Fibroblast of the conjunctiva (primary cell): ENCODE data around the gene NPPB.
"Not testable (repeated sequence)": the region's sequence is repeated elsewhere in the genome, so short reads cannot be mapped to it uniquely, and the experiment has no call there.

Source experiments
- DNase-seq: peaks from one replicate; pipeline ENCODE4 v3.0.0-alpha.2; 2010; ENCODE audit warnings: low read depth

The NPPB gene

GRCh38 chr1:11858613-11858967 is at the start of gene NPPB:
TSS of gene NPPB (minus strand) at chr1:11858945. CDS start at chr1:11858833, 112 bp downstream.
- no peak for DNase-seq

- peak; percentile 95 for DNase-seq
Observed at GRCh38 chr1:11908095-11908675, 49.4 kb upstream of the NPPB start.

GRCh38 chr1:11907275-11908094 is 48.7 kb upstream of the NPPB start:
- peak; percentile 94 for DNase-seq

GRCh38 chr1:11906870-11907269 is 48.1 kb upstream of the NPPB start:
- DNase-seq = no peak

- no peak for DNase-seq
Observed at GRCh38 chr1:11904978-11905377, 46.2 kb upstream of the NPPB start.

- not testable (repeated sequence) for DNase-seq
Observed at GRCh38 chr1:11904156-11904555, 45.4 kb upstream of the NPPB start.

- no peak for DNase-seq
Observed at GRCh38 chr1:11903210-11903609, 44.5 kb upstream of the NPPB start.

- DNase-seq = not testable (repeated sequence)
Observed at GRCh38 chr1:11901446-11901845, 42.7 kb upstream of the NPPB start.

GRCh38 chr1:11898831-11899467 is 40.2 kb upstream of the NPPB start:
- DNase-seq = no peak

- no peak for DNase-seq
Observed at GRCh38 chr1:11898086-11898785, 39.5 kb upstream of the NPPB start.

GRCh38 chr1:11894501-11894900 is 35.8 kb upstream of the NPPB start:
- not testable (repeated sequence) for DNase-seq

- peak; percentile 12 for DNase-seq
Observed at GRCh38 chr1:11893907-11894251, 35.1 kb upstream of the NPPB start.

GRCh38 chr1:11891433-11892186 is 32.9 kb upstream of the NPPB start:
- no peak for DNase-seq

- DNase-seq = no peak
Observed at GRCh38 chr1:11888877-11889208, 30.1 kb upstream of the NPPB start.

GRCh38 chr1:11888206-11888876 is 29.6 kb upstream of the NPPB start:
- no peak for DNase-seq

GRCh38 chr1:11887666-11888007 is 28.9 kb upstream of the NPPB start:
- DNase-seq = no peak

- DNase-seq = no peak
Observed at GRCh38 chr1:11886986-11887665, 28.4 kb upstream of the NPPB start.

GRCh38 chr1:11885916-11886315 is 27.2 kb upstream of the NPPB start:
- no peak for DNase-seq

- no peak for DNase-seq
Observed at GRCh38 chr1:11882814-11883538, 24.2 kb upstream of the NPPB start.

GRCh38 chr1:11881749-11882441 is 23.1 kb upstream of the NPPB start:
- no peak for DNase-seq
